H1 (cell line): ENCODE data around the gene PLSCR1.

Source experiments
- BACH1 ChIP-seq: IDR thresholded peaks from 2 replicates; pipeline ENCODE4 v1.6.1; 2012; ENCODE audit warnings: low read length, improper control_type of control experiment
- CBX8 ChIP-seq: fragments of 300-800, 300-1000 bp; sonication (generic); IDR thresholded peaks from 2 replicates; pipeline ENCODE4 v1.7.1; 2016; ENCODE audit warnings: low read depth, low read length, borderline replicate concordance
- CHD1 ChIP-seq: IDR thresholded peaks from 2 replicates; pipeline ENCODE4 v1.6.1; 2012; ENCODE audit warnings: low read depth, low read length, improper control_type of control experiment
- EZH2 ChIP-seq: fragments of 200-600 bp; sonication (generic); IDR thresholded peaks from 2 replicates; pipeline ENCODE4 v1.7.1; 2012; ENCODE audit warnings: low read depth, mild to moderate bottlenecking, moderate library complexity, low read length, inconsistent platforms; ENCODE audit not compliant: severe bottlenecking
- POLR2A ChIP-seq, 2 experiments: IDR thresholded peaks; 1 replicate in 1 of 2; 2 replicates in 1 of 2; pipeline ENCODE4 v1.6.1; 2011; ENCODE audit warnings: low read depth in 2 of 2, low read length in 2 of 2, mild to moderate bottlenecking in 2 of 2; ENCODE audit errors: control extremely low read depth in 1 of 2
- POLR2AphosphoS5 ChIP-seq: IDR thresholded peaks from 2 replicates; pipeline ENCODE4 v1.6.1; 2011; ENCODE audit warnings: low read depth, low read length
- RAD21 ChIP-seq, 2 experiments: IDR thresholded peaks in 1 of 2; conservative IDR thresholded peaks in 1 of 2; 2 replicates each; pipeline ENCODE4 v1.6.1; 2011; ENCODE audit warnings: low read depth in 2 of 2, low read length in 2 of 2, improper control_type of control experiment in 1 of 2, inconsistent platforms in 1 of 2, mild to moderate bottlenecking in 1 of 2, moderate library complexity in 1 of 2
- SIN3A ChIP-seq, 2 experiments: IDR thresholded peaks in 1 of 2; conservative IDR thresholded peaks in 1 of 2; 2 replicates each; pipeline ENCODE4 v1.6.1; 2011 to 2012; ENCODE audit warnings: low read length in 2 of 2, improper control_type of control experiment in 1 of 2, low read depth in 1 of 2, mild to moderate bottlenecking in 1 of 2
- SUZ12 ChIP-seq: fragments of 200-600 bp; sonication (generic); IDR thresholded peaks from 2 replicates; pipeline ENCODE4 v1.6.1; 2012; ENCODE audit warnings: mild to moderate bottlenecking, inconsistent platforms, low read length, moderate library complexity, mixed read lengths
- TF ChIP-seq, protein P1 (sequence below), 3 experiments: IDR thresholded peaks; 1 replicate in 2 of 3; 2 replicates in 1 of 3; pipeline versions ENCODE4 v1.5.1 to v1.6.1; 2011; ENCODE audit warnings: low read length in 3 of 3, mild to moderate bottlenecking in 3 of 3, inconsistent platforms in 2 of 3, low read depth in 1 of 3, moderate library complexity in 1 of 3; ENCODE audit not compliant: insufficient read depth in 1 of 3; ENCODE audit errors: control extremely low read depth in 1 of 3
- TF ChIP-seq, protein P2 (sequence below): IDR thresholded peaks from 2 replicates; pipeline ENCODE4 v1.6.1; 2011; ENCODE audit warnings: low read length, improper control_type of control experiment
- TF ChIP-seq, protein P3 (sequence below): IDR thresholded peaks from 2 replicates; pipeline ENCODE4 v1.6.1; 2012; ENCODE audit warnings: inconsistent platforms

DNA sequence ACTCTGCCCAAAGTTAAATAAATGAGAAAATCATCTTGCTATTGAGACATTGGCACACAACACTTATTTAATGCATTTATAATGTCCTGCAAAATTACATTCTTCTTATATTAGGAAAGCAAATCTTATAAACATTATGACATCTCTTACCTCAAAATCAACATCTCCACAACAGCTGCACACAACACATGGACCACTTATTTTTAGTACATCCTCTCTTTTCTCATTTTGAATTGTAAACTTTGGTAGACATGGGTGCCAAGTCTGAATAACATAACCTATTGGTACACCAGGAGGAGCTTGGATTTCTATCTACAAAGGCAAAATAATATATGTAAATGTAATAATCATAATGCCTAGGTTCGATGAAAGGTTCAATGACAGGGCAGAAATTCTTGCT lies 23.0 kb downstream of the PLSCR1 start:
- TF ChIP-seq POLR2AphosphoS5 (no peak), CHD1 (no peak), BACH1 (no peak), SUZ12 (no peak), EZH2 (no peak), RAD21 (IDR thresholded peaks at IDR 0.05 in 1 of 2, conservative IDR thresholded peaks at IDR 0.05 in 1 of 2; ENCODE audit: low read depth in 2 of 2, low read length in 2 of 2) (no peak), SIN3A (conservative IDR thresholded peaks at IDR 0.05 in 1 of 2, IDR thresholded peaks at IDR 0.05 in 1 of 2; ENCODE audit: low read depth in 1 of 2, low read length in 2 of 2) (no peak), CBX8 (no peak), POLR2A (IDR thresholded peaks at IDR 0.05; ENCODE audit: control extremely low read depth in 1 of 2, low read depth in 2 of 2, low read length in 2 of 2) (no peak)
- TF ChIP-seq, protein P1, sequence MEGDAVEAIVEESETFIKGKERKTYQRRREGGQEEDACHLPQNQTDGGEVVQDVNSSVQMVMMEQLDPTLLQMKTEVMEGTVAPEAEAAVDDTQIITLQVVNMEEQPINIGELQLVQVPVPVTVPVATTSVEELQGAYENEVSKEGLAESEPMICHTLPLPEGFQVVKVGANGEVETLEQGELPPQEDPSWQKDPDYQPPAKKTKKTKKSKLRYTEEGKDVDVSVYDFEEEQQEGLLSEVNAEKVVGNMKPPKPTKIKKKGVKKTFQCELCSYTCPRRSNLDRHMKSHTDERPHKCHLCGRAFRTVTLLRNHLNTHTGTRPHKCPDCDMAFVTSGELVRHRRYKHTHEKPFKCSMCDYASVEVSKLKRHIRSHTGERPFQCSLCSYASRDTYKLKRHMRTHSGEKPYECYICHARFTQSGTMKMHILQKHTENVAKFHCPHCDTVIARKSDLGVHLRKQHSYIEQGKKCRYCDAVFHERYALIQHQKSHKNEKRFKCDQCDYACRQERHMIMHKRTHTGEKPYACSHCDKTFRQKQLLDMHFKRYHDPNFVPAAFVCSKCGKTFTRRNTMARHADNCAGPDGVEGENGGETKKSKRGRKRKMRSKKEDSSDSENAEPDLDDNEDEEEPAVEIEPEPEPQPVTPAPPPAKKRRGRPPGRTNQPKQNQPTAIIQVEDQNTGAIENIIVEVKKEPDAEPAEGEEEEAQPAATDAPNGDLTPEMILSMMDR (IDR thresholded peaks at IDR 0.05; ENCODE audit: control extremely low read depth in 1 of 3, insufficient read depth in 1 of 3, low read depth in 1 of 3, low read length in 3 of 3): no peak
- TF ChIP-seq, protein P2, sequence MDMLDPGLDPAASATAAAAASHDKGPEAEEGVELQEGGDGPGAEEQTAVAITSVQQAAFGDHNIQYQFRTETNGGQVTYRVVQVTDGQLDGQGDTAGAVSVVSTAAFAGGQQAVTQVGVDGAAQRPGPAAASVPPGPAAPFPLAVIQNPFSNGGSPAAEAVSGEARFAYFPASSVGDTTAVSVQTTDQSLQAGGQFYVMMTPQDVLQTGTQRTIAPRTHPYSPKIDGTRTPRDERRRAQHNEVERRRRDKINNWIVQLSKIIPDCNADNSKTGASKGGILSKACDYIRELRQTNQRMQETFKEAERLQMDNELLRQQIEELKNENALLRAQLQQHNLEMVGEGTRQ: no peak
- TF ChIP-seq, protein P3, sequence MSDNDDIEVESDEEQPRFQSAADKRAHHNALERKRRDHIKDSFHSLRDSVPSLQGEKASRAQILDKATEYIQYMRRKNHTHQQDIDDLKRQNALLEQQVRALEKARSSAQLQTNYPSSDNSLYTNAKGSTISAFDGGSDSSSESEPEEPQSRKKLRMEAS: no peak
